CD14-positive monocyte (primary cell): ENCODE results near the gene CCDC169. TPM values are rescaled to one million over a fixed set of nuclear protein-coding genes. Genes with fewer than 3 reads are reported as not detected.
"Not testable (repeated sequence)": the region's sequence is repeated elsewhere in the genome, so short reads cannot be mapped to it uniquely, and the experiment has no call there.

Source experiments
- DNase-seq, 3 donors: peaks; one replicate each; pipeline ENCODE4 v3.0.0-alpha.2; 2011 to 2022
- H2AFZ ChIP-seq: 2 replicates; pipeline ENCODE4 v1.6.0; 2012; ENCODE audit warnings: mild to moderate bottlenecking, low read depth, low read length, inconsistent platforms; ENCODE audit not compliant: insufficient read depth, poor library complexity, severe bottlenecking
- H3K27ac ChIP-seq, 2 donors: 1 replicate in 1 of 2; 2 replicates in 1 of 2; pipeline ENCODE4 v1.5.1; 2012 to 2013; ENCODE audit warnings: low read length in 2 of 2, control low read depth in 1 of 2, inconsistent platforms in 1 of 2, low read depth in 1 of 2, mild to moderate bottlenecking in 1 of 2
- H3K27me3 ChIP-seq, 2 donors: one replicate each; pipeline versions ENCODE4 v1.6.0 to v1.6.1; 2011 to 2013; ENCODE audit warnings: low read length in 2 of 2; ENCODE audit not compliant: control insufficient read depth in 2 of 2, insufficient read depth in 2 of 2
- H3K36me3 ChIP-seq, 2 donors: replicated peaks in 1 of 2; 1 replicate in 1 of 2; 2 replicates in 1 of 2; pipeline versions ENCODE4 v1.5.1 to v1.6.1; 2012 to 2013; ENCODE audit warnings: low read length in 2 of 2, control low read depth in 1 of 2, inconsistent platforms in 1 of 2, mild to moderate bottlenecking in 1 of 2; ENCODE audit not compliant: insufficient read depth in 2 of 2, control insufficient read depth in 1 of 2
- H3K4me1 ChIP-seq, 2 donors: 1 replicate in 1 of 2; 2 replicates in 1 of 2; pipeline versions ENCODE4 v1.5.1 to v1.6.1; 2012 to 2013; ENCODE audit warnings: low read length in 2 of 2, control low read depth in 1 of 2, inconsistent platforms in 1 of 2, mild to moderate bottlenecking in 1 of 2, moderate library complexity in 1 of 2; ENCODE audit not compliant: insufficient read depth in 2 of 2, control insufficient read depth in 1 of 2
- H3K4me2 ChIP-seq: replicated peaks from 2 replicates; pipeline ENCODE3; 2012; ENCODE audit warnings: low read length, moderate library complexity, mild to moderate bottlenecking; ENCODE audit not compliant: poor library complexity, severe bottlenecking; ENCODE audit errors: extremely low read depth
- H3K4me3 ChIP-seq, 3 experiments: fragments of 200-600 bp in 1 of 3; sonication (generic) in 1 of 3; replicated peaks in 1 of 3; 1 replicate in 2 of 3; 2 replicates in 1 of 3; pipeline ENCODE4 v1.5.1; 2011 to 2013; ENCODE audit warnings: low read length in 3 of 3, mild to moderate bottlenecking in 3 of 3, control low read depth in 2 of 3, low read depth in 2 of 3, inconsistent platforms in 1 of 3, moderate library complexity in 1 of 3
- H3K79me2 ChIP-seq: 2 replicates; pipeline ENCODE4 v1.6.0; 2012; ENCODE audit warnings: mild to moderate bottlenecking, control low read depth, inconsistent platforms, low read length, moderate library complexity; ENCODE audit not compliant: insufficient read depth
- H3K9ac ChIP-seq: 2 replicates; pipeline ENCODE4 v1.6.0; 2017; ENCODE audit warnings: low read length, mild to moderate bottlenecking; ENCODE audit not compliant: insufficient read depth, poor library complexity, severe bottlenecking
- H3K9me3 ChIP-seq, 2 donors: replicated peaks in 1 of 2; 1 replicate in 1 of 2; 2 replicates in 1 of 2; pipeline versions ENCODE4 v1.5.1 to v1.6.1; 2012 to 2013; ENCODE audit warnings: low read length in 2 of 2, control low read depth in 1 of 2; ENCODE audit not compliant: control insufficient read depth in 1 of 2, insufficient read depth in 1 of 2
- H4K20me1 ChIP-seq: 2 replicates; pipeline ENCODE4 v1.6.0; 2012; ENCODE audit warnings: mild to moderate bottlenecking, low read length, control low read depth, moderate library complexity; ENCODE audit not compliant: insufficient read depth
- H3K27ac Mint-ChIP-seq, 7 donors: one replicate each; pipeline ENCODE4 v1.8.0; 2020; ENCODE audit warnings: mild to moderate bottlenecking in 7 of 7, mixed read lengths in 7 of 7, moderate library complexity in 6 of 7, inconsistent platforms in 2 of 7
- H3K27me3 Mint-ChIP-seq, 3 donors: one replicate each; pipeline ENCODE4 v1.8.0; 2021 to 2022; ENCODE audit warnings: low read depth in 3 of 3, mild to moderate bottlenecking in 3 of 3, mixed read lengths in 3 of 3, moderate library complexity in 3 of 3, inconsistent platforms in 1 of 3
- H3K36me3 Mint-ChIP-seq, 2 donors: one replicate each; pipeline ENCODE4 v1.8.0; 2020; ENCODE audit warnings: mixed read lengths in 2 of 2, inconsistent platforms in 1 of 2, mild to moderate bottlenecking in 1 of 2
- H3K4me1 Mint-ChIP-seq: one replicate; pipeline ENCODE4 v1.8.0; 2020; ENCODE audit warnings: mild to moderate bottlenecking, mixed read lengths
- H3K4me3 Mint-ChIP-seq, 2 donors: one replicate each; pipeline ENCODE4 v1.8.0; 2020; ENCODE audit warnings: mild to moderate bottlenecking in 2 of 2, mixed read lengths in 2 of 2, moderate library complexity in 1 of 2
- H3K9me3 Mint-ChIP-seq, 7 donors: one replicate each; pipeline ENCODE4 v1.8.0; 2020 to 2022; ENCODE audit warnings: mixed read lengths in 7 of 7, mild to moderate bottlenecking in 6 of 7, moderate library complexity in 6 of 7, inconsistent platforms in 2 of 7
- WGBS: methylation state at CpG from one replicate; pipeline ENCODE4 v1.1.5; 2013; ENCODE audit warnings: missing lambda C conversion rate; ENCODE audit not compliant: insufficient coverage; 5-methylcytosine and 5-hydroxymethylcytosine counted together
- intact Hi-C, 2 donors: fragments of 100-400 bp; cut with micrococcal nuclease; formaldehyde crosslinking; loops; one replicate each; pipeline versions ENCODE4 v1.15.0 to v1.15.1; 2023
- polyA plus RNA-seq, 3 donors: library from polyadenylated mRNA; depleted of rRNA in 1 of 3; unstranded in 2 of 3; stranded (reverse) in 1 of 3; fragments of 300-500 nt in 2 of 3; fragments of >200 nt in 1 of 3; fragmentation: Illumina TruSeq in 2 of 3; gene quantifications; 1 replicate in 2 of 3; 2 replicates in 1 of 3; pipeline ENCODE4 v1.2.3, GENCODE V29; 2012 to 2021
- TF ChIP-seq, protein P1 (sequence below): fragments of 200-600 bp; IDR thresholded peaks from one replicate; pipeline ENCODE4 v1.8.0; 2022; ENCODE audit warnings: antibody characterized with exemption, mild to moderate bottlenecking

CCDC169 gene
- polyA plus RNA-seq, 3 donors, result 0.03 TPM; not detected in 2

GRCh38 chr13:36328821-36329220, 31.2 kb upstream of the CCDC169 start:
- H3K36me3 ChIP-seq, result peaks cover 65 to 78% of the 10 kb centered on the region in 2 donors
- DNase-seq, result no peak
- H3K27ac Mint-ChIP-seq, result peak overlapping the region in 4 of 7 donors; percentile 4 to 47 (median 16)
- H3K4me1 ChIP-seq, result peaks cover 0 to 4% of the 10 kb centered on the region in 2 donors
- H4K20me1 ChIP-seq, result peaks cover 4% of the 10 kb centered on the region
- WGBS, result 100% methylated on average over 1 of the region's 2 CpGs
- H3K79me2 ChIP-seq, result peaks cover 45% of the 10 kb centered on the region
- no peak overlapping the region for H2AFZ ChIP-seq
- no peaks in the 10 kb centered on the region for H3K9me3 Mint-ChIP-seq
- no peaks in the 10 kb centered on the region for H3K9me3 ChIP-seq
- H3K36me3 Mint-ChIP-seq, result peaks cover 66 to 67% of the 10 kb centered on the region in 2 donors
- TF ChIP-seq, protein P1, sequence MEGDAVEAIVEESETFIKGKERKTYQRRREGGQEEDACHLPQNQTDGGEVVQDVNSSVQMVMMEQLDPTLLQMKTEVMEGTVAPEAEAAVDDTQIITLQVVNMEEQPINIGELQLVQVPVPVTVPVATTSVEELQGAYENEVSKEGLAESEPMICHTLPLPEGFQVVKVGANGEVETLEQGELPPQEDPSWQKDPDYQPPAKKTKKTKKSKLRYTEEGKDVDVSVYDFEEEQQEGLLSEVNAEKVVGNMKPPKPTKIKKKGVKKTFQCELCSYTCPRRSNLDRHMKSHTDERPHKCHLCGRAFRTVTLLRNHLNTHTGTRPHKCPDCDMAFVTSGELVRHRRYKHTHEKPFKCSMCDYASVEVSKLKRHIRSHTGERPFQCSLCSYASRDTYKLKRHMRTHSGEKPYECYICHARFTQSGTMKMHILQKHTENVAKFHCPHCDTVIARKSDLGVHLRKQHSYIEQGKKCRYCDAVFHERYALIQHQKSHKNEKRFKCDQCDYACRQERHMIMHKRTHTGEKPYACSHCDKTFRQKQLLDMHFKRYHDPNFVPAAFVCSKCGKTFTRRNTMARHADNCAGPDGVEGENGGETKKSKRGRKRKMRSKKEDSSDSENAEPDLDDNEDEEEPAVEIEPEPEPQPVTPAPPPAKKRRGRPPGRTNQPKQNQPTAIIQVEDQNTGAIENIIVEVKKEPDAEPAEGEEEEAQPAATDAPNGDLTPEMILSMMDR, result no peak
- no peak overlapping the region for H3K4me2 ChIP-seq
- H3K27me3 Mint-ChIP-seq, result no peaks in the 10 kb centered on the region
- no peak overlapping the region for H3K4me3 ChIP-seq
- no peak overlapping the region for H3K27ac ChIP-seq
- intact Hi-C loops, result no loop called here
- no peak overlapping the region for H3K9ac ChIP-seq
- no peaks in the 10 kb centered on the region for H3K27me3 ChIP-seq
- no peak overlapping the region for H3K4me3 Mint-ChIP-seq
- H3K4me1 Mint-ChIP-seq, result peaks cover 5% of the 10 kb centered on the region

DNA sequence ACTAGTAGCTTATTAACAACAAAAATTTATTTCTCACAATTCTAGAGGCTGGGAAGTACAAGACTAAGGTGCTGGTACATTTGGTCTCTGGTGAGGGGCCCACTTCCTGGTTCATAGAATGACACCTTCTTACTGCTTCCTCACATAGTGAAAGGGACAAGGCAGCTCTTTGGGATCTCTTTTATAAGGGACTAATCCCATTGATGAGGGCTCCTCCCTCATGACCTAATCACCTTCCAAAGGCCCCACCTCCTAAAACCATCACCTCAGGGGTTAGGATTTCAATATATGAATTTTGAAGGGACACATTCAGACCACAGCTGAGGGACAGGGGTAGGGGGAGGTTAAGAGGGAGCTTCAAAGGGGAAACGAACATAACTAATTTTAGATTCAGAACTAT, 28.3 kb upstream of the CCDC169 start:
- Mint-ChIP-seq H3K9me3 (no peaks in the 10 kb centered on the region), H3K27me3 (no peaks in the 10 kb centered on the region), H3K4me1 (no peaks in the 10 kb centered on the region), H3K27ac (no peak overlapping the region), H3K4me3 (no peak overlapping the region), H3K36me3 (peaks cover 76 to 80% of the 10 kb centered on the region in 2 donors)
- TF ChIP-seq, protein P1, result no peak
- no peak overlapping the region for H3K9ac ChIP-seq
- H3K4me3 ChIP-seq, result no peak overlapping the region
- no peaks in the 10 kb centered on the region for H3K27me3 ChIP-seq
- no CpG with 5 or more reads among the region's 1 CpG for WGBS
- H3K4me2 ChIP-seq, result no peak overlapping the region
- H3K79me2 ChIP-seq, result peaks cover 19% of the 10 kb centered on the region
- no peak for DNase-seq
- H3K36me3 ChIP-seq, result peaks cover 73 to 89% of the 10 kb centered on the region in 2 donors
- H3K9me3 ChIP-seq, result no peaks in the 10 kb centered on the region
- no peak overlapping the region for H3K27ac ChIP-seq
- intact Hi-C loops, result no loop called here
- no peak overlapping the region for H2AFZ ChIP-seq
- H3K4me1 ChIP-seq, result no peaks in the 10 kb centered on the region
- H4K20me1 ChIP-seq, result no peaks in the 10 kb centered on the region

GRCh38 chr13:36324881-36325280, 27.3 kb upstream of the CCDC169 start:
- 86% methylated on average over 4 of the region's 5 CpGs for WGBS
- H3K36me3 ChIP-seq, result peaks cover 64 to 79% of the 10 kb centered on the region in 2 donors
- DNase-seq, H2AFZ ChIP-seq, H3K9ac ChIP-seq, H4K20me1 ChIP-seq, H3K4me1 Mint-ChIP-seq, H3K4me2 ChIP-seq, H3K9me3 Mint-ChIP-seq, H3K27me3 Mint-ChIP-seq, H3K27me3 ChIP-seq, H3K4me3 ChIP-seq, H3K4me3 Mint-ChIP-seq, intact Hi-C loops, H3K27ac ChIP-seq, H3K9me3 ChIP-seq, H3K4me1 ChIP-seq: not testable (repeated sequence)
- peaks cover 72 to 75% of the 10 kb centered on the region in 2 donors for H3K36me3 Mint-ChIP-seq
- H3K27ac Mint-ChIP-seq, result peak overlapping the region in 1 of 7 donors; percentile 43
- peaks cover 11% of the 10 kb centered on the region for H3K79me2 ChIP-seq
